Mesenchymal stem cell (in vitro differentiated cells and primary cell): ENCODE results near the gene CTNNA1.
"Not testable (repeated sequence)": the region's sequence is repeated elsewhere in the genome, so short reads cannot be mapped to it uniquely, and the experiment has no call there.

Experiments
- DNase-seq: peaks from one replicate; pipeline ENCODE4 v3.0.0-alpha.2; 2013
- H2AFZ ChIP-seq: one replicate; pipeline ENCODE4 v1.6.1; 2013; ENCODE audit warnings: low read depth, mild to moderate bottlenecking, control low read depth, inconsistent platforms, low read length, moderate library complexity
- H2AK5ac ChIP-seq: 2 replicates; pipeline ENCODE4 v1.6.1; 2013; ENCODE audit warnings: low read length, moderate library complexity, mild to moderate bottlenecking, inconsistent platforms; ENCODE audit not compliant: severe bottlenecking
- H2BK120ac ChIP-seq: one replicate; pipeline ENCODE4 v1.6.1; 2013; ENCODE audit warnings: low read depth, mild to moderate bottlenecking, inconsistent platforms, low read length, moderate library complexity
- H2BK12ac ChIP-seq, 2 experiments: one replicate each; pipeline ENCODE4 v1.6.1; 2013; ENCODE audit warnings: inconsistent platforms in 2 of 2, low read length in 2 of 2, mild to moderate bottlenecking in 2 of 2, moderate library complexity in 2 of 2, control low read depth in 1 of 2
- H2BK15ac ChIP-seq: one replicate; pipeline ENCODE4 v1.6.1; 2013; ENCODE audit warnings: mild to moderate bottlenecking, low read depth, inconsistent platforms; ENCODE audit not compliant: poor library complexity, severe bottlenecking
- H2BK5ac ChIP-seq: 2 replicates; pipeline ENCODE4 v1.6.1; 2013; ENCODE audit warnings: low read depth, mild to moderate bottlenecking, low read length, control low read depth, inconsistent platforms; ENCODE audit not compliant: poor library complexity, severe bottlenecking
- H3K14ac ChIP-seq, 2 experiments: one replicate each; pipeline ENCODE4 v1.6.1; 2013; ENCODE audit warnings: inconsistent platforms in 2 of 2, low read length in 2 of 2, control low read depth in 1 of 2, mild to moderate bottlenecking in 1 of 2, moderate library complexity in 1 of 2
- H3K18ac ChIP-seq, 2 experiments: one replicate each; pipeline ENCODE4 v1.6.1; 2013; ENCODE audit warnings: inconsistent platforms in 2 of 2, low read length in 2 of 2, control low read depth in 1 of 2, low read depth in 1 of 2, mild to moderate bottlenecking in 1 of 2
- H3K23ac ChIP-seq, 2 experiments: one replicate each; pipeline ENCODE4 v1.6.1; 2013; ENCODE audit warnings: inconsistent platforms in 2 of 2, low read length in 2 of 2, mild to moderate bottlenecking in 2 of 2, moderate library complexity in 2 of 2, control low read depth in 1 of 2
- H3K27ac ChIP-seq: 2 replicates; pipeline ENCODE4 v1.5.1; 2013; ENCODE audit warnings: mild to moderate bottlenecking, moderate library complexity, low read length, control low read depth, inconsistent platforms; ENCODE audit not compliant: poor library complexity, severe bottlenecking
- H3K27me3 ChIP-seq, 2 experiments: 2 replicates each; pipeline versions ENCODE4 v1.6.1 to v1.7.0; 2013; ENCODE audit warnings: low read length in 2 of 2, mild to moderate bottlenecking in 2 of 2, moderate library complexity in 2 of 2, control low read depth in 1 of 2, inconsistent platforms in 1 of 2; ENCODE audit not compliant: control insufficient read depth in 1 of 2, insufficient read depth in 1 of 2
- H3K36me3 ChIP-seq, 2 experiments: 2 replicates each; pipeline versions ENCODE4 v1.6.1 to v1.7.0; 2013; ENCODE audit warnings: low read length in 2 of 2, control low read depth in 1 of 2, inconsistent platforms in 1 of 2, low read depth in 1 of 2, mild to moderate bottlenecking in 1 of 2; ENCODE audit not compliant: insufficient read depth in 2 of 2, control insufficient read depth in 1 of 2
- H3K4ac ChIP-seq, 2 experiments: one replicate each; pipeline ENCODE4 v1.6.1; 2013; ENCODE audit warnings: inconsistent platforms in 2 of 2, low read length in 2 of 2, mild to moderate bottlenecking in 2 of 2, moderate library complexity in 2 of 2, control low read depth in 1 of 2, low read depth in 1 of 2
- H3K4me1 ChIP-seq: 2 replicates; pipeline ENCODE4 v1.6.1; 2013; ENCODE audit warnings: low read depth, low read length, control low read depth; ENCODE audit not compliant: control insufficient read depth, insufficient read depth
- H3K4me2 ChIP-seq: 2 replicates; pipeline ENCODE4 v1.6.1; 2013; ENCODE audit warnings: low read length, mild to moderate bottlenecking, inconsistent platforms; ENCODE audit not compliant: poor library complexity, severe bottlenecking
- H3K4me3 ChIP-seq, 2 experiments: 2 replicates each; pipeline versions ENCODE4 v1.5.1 to v1.7.0; 2013; ENCODE audit warnings: low read length in 2 of 2, mild to moderate bottlenecking in 2 of 2, control low read depth in 1 of 2, low read depth in 1 of 2; ENCODE audit not compliant: insufficient read depth in 1 of 2
- H3K79me1 ChIP-seq: replicated peaks from 2 replicates; pipeline ENCODE4 v1.6.1; 2013; ENCODE audit warnings: mild to moderate bottlenecking, control low read depth, low read length, inconsistent platforms; ENCODE audit not compliant: poor library complexity, severe bottlenecking
- H3K9ac ChIP-seq: 2 replicates; pipeline ENCODE4 v1.7.0; 2013; ENCODE audit warnings: mild to moderate bottlenecking, low read length, moderate library complexity
- H3K9me3 ChIP-seq: 2 replicates; pipeline ENCODE4 v1.7.0; 2013; ENCODE audit warnings: mild to moderate bottlenecking, low read length; ENCODE audit not compliant: control insufficient read depth
- H4K8ac ChIP-seq: one replicate; pipeline ENCODE4 v1.6.1; 2013; ENCODE audit warnings: inconsistent platforms, mild to moderate bottlenecking, low read length, moderate library complexity
- H4K91ac ChIP-seq: one replicate; pipeline ENCODE4 v1.6.1; 2013; ENCODE audit warnings: mild to moderate bottlenecking, low read length, inconsistent platforms
- WGBS: methylation state at CpG from one replicate; pipeline ENCODE4 v1.1.7; 2013; ENCODE audit warnings: mixed read lengths; 5-methylcytosine and 5-hydroxymethylcytosine counted together

Gene CTNNA1

DNA sequence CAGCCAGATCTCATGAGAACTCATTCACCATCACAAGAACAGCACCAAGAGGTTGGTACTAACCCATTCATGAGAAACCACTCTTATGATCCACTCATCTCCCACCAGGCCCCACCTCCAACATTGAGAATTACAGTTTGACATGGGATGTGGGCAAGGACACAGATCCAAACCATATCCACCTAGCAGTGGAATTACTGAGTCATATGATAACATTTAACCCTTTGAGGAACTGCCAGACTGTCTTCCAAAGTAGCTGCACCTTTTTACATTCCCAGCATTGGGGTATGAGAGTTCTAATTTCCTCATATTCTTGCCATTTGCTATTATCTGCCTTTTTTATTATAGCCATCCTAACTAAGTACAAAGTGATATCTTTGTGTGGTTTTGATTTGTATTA, 51.9 kb downstream of the CTNNA1 start:
- Histone ChIP-seq H4K8ac (no peak overlapping the region), H3K4ac (no peak overlapping the region), H3K4me2 (no peak overlapping the region), H3K36me3 (peaks cover 4 to 27% of the 10 kb centered on the region in 2 experiments), H4K91ac (no peak overlapping the region), H2AK5ac (no peak overlapping the region), H3K4me1 (peaks cover 3% of the 10 kb centered on the region), H3K14ac (no peak overlapping the region), H3K79me1 (peaks cover 17% of the 10 kb centered on the region), H2AFZ (no peak overlapping the region), H2BK120ac (no peak overlapping the region), H3K9ac (no peak overlapping the region), H3K4me3 (no peak overlapping the region), H3K9me3 (peaks cover 6% of the 10 kb centered on the region), H3K18ac (no peak overlapping the region), H3K23ac (no peak overlapping the region), H3K27me3 (no peaks in the 10 kb centered on the region), H2BK15ac (no peak overlapping the region), H2BK5ac (no peak overlapping the region), H3K27ac (no peak overlapping the region), H2BK12ac (no peak overlapping the region)
- DNase-seq, result no peak

DNA sequence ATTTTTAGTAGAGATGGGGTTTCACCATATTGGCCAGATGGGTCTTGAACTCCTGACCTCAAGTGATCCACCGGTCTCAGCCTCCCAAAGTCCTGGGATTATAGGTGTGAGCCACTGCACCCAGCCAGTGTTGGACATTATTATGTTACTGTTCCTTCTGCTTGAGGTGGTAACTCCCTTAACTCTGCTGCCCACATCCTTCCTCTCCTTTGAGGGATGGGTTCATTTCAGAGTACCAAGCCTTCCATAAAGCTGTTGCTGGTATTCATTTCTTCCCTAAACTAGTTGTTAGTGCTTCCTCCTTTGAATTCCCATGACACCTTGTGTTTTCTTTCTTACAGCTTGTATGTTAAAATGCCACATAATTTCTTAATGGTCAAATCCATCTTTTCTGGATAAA, 54.0 kb downstream of the CTNNA1 start:
- Histone ChIP-seq H3K23ac (no peak overlapping the region), H3K4me2 (no peak overlapping the region), H3K14ac (no peak overlapping the region), H3K36me3 (peaks cover 4 to 21% of the 10 kb centered on the region in 2 experiments), H3K9ac (no peak overlapping the region), H3K4me1 (peaks cover 3% of the 10 kb centered on the region), H2AFZ (no peak overlapping the region), H2BK12ac (no peak overlapping the region), H3K18ac (no peak overlapping the region), H2BK5ac (no peak overlapping the region), H3K4me3 (no peak overlapping the region), H2BK15ac (no peak overlapping the region), H3K27me3 (no peaks in the 10 kb centered on the region), H2AK5ac (no peak overlapping the region), H3K9me3 (no peaks in the 10 kb centered on the region), H2BK120ac (no peak overlapping the region), H4K8ac (no peak overlapping the region), H3K4ac (no peak overlapping the region), H3K27ac (no peak overlapping the region), H3K79me1 (peaks cover 16% of the 10 kb centered on the region), H4K91ac (no peak overlapping the region)
- no peak for DNase-seq
- WGBS, result 100% methylated on average over 1 of the region's 1 CpG

DNA sequence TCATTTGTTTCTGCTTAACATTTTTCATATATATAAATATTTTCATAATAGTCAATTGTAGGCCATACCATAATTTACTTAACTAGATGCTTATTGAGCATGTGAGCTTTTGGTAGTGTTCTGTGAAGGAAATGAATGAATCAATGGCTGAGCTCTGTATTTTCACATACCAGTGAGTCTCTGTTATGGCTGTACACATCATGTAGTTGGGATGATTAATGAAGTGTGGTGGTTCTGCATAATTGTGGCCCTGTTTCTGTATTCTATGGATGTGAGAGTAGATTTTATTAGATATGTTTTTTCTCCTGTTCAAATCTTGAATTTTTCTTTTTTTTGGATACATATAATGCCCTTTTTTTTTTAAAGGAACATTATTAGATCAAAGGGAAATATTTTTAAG, 56.2 kb downstream of the CTNNA1 start:
- Histone ChIP-seq H3K9ac (no peak overlapping the region), H4K8ac (no peak overlapping the region), H2BK120ac (no peak overlapping the region), H3K18ac (no peak overlapping the region), H4K91ac (no peak overlapping the region), H3K4ac (no peak overlapping the region), H3K4me1 (peaks cover 3% of the 10 kb centered on the region), H3K9me3 (no peaks in the 10 kb centered on the region), H3K14ac (no peak overlapping the region), H3K27ac (no peak overlapping the region), H2BK15ac (no peak overlapping the region), H3K36me3 (peaks cover 12 to 43% of the 10 kb centered on the region in 2 experiments), H3K4me3 (no peak overlapping the region), H2AFZ (no peak overlapping the region), H2BK5ac (no peak overlapping the region), H3K4me2 (no peak overlapping the region), H2AK5ac (no peak overlapping the region), H3K23ac (no peak overlapping the region), H2BK12ac (no peak overlapping the region), H3K27me3 (no peaks in the 10 kb centered on the region), H3K79me1 (peaks cover 17% of the 10 kb centered on the region)
- DNase-seq, result no peak

DNA sequence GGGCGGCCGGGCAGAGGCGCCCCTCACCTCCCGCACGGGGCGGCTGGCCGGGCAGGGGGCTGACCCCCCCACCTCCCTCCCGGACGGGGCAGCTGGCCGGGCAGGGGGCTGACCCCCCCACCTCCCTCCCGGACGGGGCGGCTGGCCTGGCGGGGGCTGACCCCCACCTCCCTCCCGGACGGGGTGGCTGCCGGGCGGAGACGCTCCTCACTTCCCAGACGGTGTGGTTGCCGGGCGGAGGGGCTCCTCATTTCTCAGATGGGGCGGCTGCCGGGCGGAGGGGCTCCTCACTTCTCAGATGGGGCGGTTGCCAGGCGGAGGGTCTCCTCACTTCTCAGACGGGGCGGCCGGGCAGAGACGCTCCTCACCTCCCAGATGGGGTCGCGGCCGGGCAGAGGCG, 57.6 kb downstream of the CTNNA1 start:
- not testable (repeated sequence) for H2BK120ac ChIP-seq, H3K9ac ChIP-seq, H3K27ac ChIP-seq, H3K18ac ChIP-seq, H2AFZ ChIP-seq, H2AK5ac ChIP-seq, H3K9me3 ChIP-seq, H4K91ac ChIP-seq, H3K4me3 ChIP-seq, H2BK15ac ChIP-seq, DNase-seq, H2BK12ac ChIP-seq, H3K4me1 ChIP-seq, H3K4me2 ChIP-seq, H3K23ac ChIP-seq, H3K14ac ChIP-seq, H3K4ac ChIP-seq, H3K27me3 ChIP-seq, H4K8ac ChIP-seq, H2BK5ac ChIP-seq
- 100% methylated on average over 7 of the region's 35 CpGs for WGBS
- H3K79me1 ChIP-seq, result peaks cover 15% of the 10 kb centered on the region
- peaks cover 12 to 51% of the 10 kb centered on the region in 2 experiments for H3K36me3 ChIP-seq
